HG03520 (cell line): ENCODE measurements around the gene GPR161.

ENCODE experiments used
- ATAC-seq: cut with Tn5 transposase; IDR thresholded peaks from one replicate; pipeline ENCODE4 v1.9.1; 2021; ENCODE audit warnings: mild to moderate bottlenecking, moderate library complexity; ENCODE audit not compliant: unreplicated experiment

The GPR161 gene

GRCh38 chr1:168112673-168113305 lies 23.9 kb downstream of the GPR161 start:
- no peak for ATAC-seq

- no peak for ATAC-seq
These were observed 25.7 kb downstream of the GPR161 start for GRCh38 chr1:168110896-168111545.

- no peak for ATAC-seq
These were observed 30.5 kb downstream of the GPR161 start for GRCh38 chr1:168106274-168106673.

GRCh38 chr1:168105846-168106245 lies 30.9 kb downstream of the GPR161 start:
- ATAC-seq: no peak

GRCh38 chr1:168104535-168104934 lies 32.2 kb downstream of the GPR161 start:
- ATAC-seq: no peak

GRCh38 chr1:168102487-168102886 lies 34.2 kb downstream of the GPR161 start:
- no peak for ATAC-seq

- ATAC-seq: no peak
These were observed 35.4 kb downstream of the GPR161 start for GRCh38 chr1:168101336-168101735.

GRCh38 chr1:168100315-168101002 lies 36.3 kb downstream of the GPR161 start:
- no peak for ATAC-seq

GRCh38 chr1:168099337-168099801 lies 37.4 kb downstream of the GPR161 start:
- no peak for ATAC-seq

GRCh38 chr1:168098534-168099320 lies 38.0 kb downstream of the GPR161 start:
- no peak for ATAC-seq

GRCh38 chr1:168097921-168098528 lies 38.7 kb downstream of the GPR161 start:
- ATAC-seq: no peak

GRCh38 chr1:168096296-168097165 lies 40.2 kb downstream of the GPR161 start:
- no peak for ATAC-seq

- no peak for ATAC-seq
These were observed 41.3 kb downstream of the GPR161 start for GRCh38 chr1:168095476-168095875.

GRCh38 chr1:168093616-168094015 lies 43.1 kb downstream of the GPR161 start:
- no peak for ATAC-seq

- no peak for ATAC-seq
These were observed 44.0 kb downstream of the GPR161 start for GRCh38 chr1:168092566-168093355.

- ATAC-seq: no peak
These were observed 44.8 kb downstream of the GPR161 start for GRCh38 chr1:168091720-168092550.

GRCh38 chr1:168091063-168091462 lies 45.7 kb downstream of the GPR161 start:
- no peak for ATAC-seq

- no peak for ATAC-seq
These were observed 46.3 kb downstream of the GPR161 start for GRCh38 chr1:168090395-168090794.
